ENCODE results near the gene PCA3.
A peak's percentile ranks its signal among the peaks of the same experiment; 100 is the strongest.

Gene PCA3

DNA sequence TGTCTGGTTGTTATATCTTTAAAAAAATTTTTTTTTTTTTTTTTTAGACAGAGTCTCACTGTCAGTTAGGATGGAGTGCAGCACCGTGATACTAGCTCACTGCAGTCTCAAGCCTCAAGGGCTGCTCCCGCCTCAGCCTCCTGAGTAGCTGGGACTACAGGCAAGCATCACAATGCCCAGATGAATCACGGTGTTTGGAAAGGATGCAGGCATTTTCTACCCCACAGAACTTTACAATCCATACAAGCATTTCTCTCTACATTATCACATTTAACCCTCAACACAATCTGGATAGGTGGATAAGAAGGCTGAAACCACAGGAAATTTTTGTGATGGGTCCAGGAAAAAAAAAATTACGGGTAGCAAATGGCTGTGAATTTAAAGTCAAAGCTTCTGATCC is 5.8 kb upstream of the PCA3 start:
- no peak for FAIRE-seq

DNA sequence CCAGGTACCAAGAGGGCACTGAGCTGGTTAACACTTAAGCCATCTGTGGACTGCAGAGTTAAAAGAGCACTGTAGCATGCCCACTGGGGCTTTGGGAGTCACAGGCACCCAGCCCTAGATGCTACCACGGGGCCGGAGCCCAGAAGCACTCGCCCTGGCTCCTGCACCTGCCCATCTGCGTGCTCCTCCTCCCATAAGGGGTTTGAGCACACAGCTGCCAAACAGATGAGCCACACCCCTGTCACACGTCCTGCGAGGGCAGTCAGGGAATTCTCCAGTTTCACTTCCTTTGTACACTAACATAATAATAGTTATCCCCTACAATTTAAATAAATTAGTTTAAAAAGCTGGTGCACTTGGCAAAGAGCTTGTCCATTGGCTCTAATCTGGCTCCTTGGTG is 4.5 kb upstream of the PCA3 start:
- no peak for FAIRE-seq

- FAIRE-seq: peak; percentile 98
Measured at GRCh38 chr9:76761448-76761847, 2.8 kb upstream of the PCA3 start.

DNA sequence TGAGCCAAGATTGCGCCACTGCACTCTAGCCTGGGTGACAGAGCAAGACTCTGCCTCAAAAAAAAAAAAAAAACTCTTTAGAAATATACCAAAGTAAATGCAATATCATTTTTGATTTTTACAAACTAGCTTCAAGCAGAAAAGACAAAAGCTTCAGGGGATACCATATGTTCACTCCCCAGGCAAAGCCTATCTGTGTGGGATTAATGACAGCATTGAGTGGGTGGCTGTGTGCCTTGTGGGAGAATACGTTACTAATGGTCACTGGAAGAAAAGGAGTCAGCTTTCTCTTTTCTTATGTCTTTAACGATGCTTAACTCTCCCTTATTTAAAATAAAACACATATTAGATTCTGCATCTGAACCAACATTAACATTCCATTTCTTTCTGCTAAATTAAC is 1.9 kb downstream of the PCA3 start:
- FAIRE-seq: no peak

DNA sequence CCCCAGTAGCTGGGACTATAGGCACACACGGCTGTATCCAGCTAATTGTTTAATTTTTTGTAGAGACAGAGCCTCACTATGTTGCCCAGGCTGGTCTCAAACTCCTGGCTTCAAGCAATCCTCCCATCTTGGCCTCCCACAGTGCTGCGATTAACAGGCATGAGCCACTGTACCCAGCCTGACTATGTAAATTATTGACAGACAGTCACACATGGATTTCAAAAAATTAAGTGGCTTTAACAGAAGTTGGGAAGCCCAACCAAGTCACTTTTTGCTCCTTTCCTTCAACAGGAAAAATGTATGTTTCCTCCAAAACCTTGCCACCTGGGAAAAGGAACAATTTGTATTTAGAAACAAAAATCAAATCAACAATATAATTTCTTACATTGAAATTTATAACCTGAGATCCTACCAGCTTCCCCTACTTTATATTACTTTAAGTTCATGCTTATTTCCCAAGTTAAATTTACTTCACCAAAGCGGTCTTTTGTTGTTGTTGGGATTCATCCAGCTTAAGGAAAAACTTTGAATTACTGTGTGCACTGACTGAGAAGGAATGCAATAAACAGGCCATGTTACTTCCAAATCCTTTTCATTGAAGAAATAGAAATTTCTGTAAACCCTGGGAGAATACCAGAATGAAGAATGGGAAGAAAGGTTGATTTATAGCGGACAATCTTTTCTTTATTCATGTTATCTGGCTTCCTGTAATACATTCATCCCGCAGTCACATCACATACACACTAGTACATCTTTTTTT is 8.6 kb downstream of the PCA3 start:
- peak; percentile 99 for FAIRE-seq

GRCh38 chr9:76784881-76785280 is 20.6 kb downstream of the PCA3 start:
- no peak for FAIRE-seq

DNA sequence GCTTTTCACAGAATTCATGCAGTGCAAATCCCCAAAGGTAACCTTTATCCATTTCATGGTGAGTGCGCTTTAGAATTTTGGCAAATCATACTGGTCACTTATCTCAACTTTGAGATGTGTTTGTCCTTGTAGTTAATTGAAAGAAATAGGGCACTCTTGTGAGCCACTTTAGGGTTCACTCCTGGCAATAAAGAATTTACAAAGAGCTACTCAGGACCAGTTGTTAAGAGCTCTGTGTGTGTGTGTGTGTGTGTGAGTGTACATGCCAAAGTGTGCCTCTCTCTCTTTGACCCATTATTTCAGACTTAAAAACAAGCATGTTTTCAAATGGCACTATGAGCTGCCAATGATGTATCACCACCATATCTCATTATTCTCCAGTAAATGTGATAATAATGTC is 21.3 kb downstream of the PCA3 start:
- no peak for FAIRE-seq

GRCh38 chr9:76787677-76788076 is 23.4 kb downstream of the PCA3 start:
- FAIRE-seq: no peak

GRCh38 chr9:76789840-76790239 is 25.6 kb downstream of the PCA3 start:
- FAIRE-seq: no peak

- FAIRE-seq: no peak
Measured at GRCh38 chr9:76793784-76794431, 29.7 kb downstream of the PCA3 start.

DNA sequence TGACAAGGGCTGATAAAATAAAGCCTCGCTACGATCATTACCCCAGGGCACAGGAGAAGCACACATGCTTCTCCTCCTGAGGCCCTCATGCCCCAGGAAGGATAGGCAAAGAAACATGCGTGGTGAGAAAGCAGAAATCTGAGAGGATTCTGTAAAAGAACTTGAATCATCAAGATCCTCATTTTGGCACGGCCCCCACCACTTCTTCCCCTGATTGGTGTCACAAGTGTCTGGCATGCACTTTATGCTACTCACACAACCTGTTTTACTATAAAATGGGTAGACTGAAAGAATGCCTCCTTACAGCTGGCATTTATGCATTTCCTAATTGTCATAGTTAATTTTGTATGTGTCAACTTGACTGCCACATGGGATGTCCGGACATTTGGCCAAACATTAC is 32.1 kb downstream of the PCA3 start:
- FAIRE-seq: no peak

DNA sequence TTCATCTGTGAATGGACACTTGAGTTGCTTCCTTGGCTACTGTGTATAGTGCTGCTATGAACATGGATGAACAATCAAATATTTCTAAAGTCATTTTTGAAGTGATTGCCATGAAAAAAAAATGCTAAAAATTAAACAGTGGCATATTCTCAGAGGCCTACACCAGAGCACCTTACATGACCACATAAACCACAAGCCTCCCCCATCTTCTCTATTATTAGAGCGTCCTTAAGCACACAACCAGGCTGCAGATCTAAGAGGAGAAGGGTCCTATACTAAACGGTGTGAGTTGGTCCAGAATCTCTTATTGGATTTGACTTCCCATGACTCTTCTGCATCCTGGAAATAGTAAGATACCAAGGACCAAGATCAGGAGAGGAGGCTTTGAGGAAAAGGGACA is 34.3 kb downstream of the PCA3 start:
- no peak for FAIRE-seq

DNA sequence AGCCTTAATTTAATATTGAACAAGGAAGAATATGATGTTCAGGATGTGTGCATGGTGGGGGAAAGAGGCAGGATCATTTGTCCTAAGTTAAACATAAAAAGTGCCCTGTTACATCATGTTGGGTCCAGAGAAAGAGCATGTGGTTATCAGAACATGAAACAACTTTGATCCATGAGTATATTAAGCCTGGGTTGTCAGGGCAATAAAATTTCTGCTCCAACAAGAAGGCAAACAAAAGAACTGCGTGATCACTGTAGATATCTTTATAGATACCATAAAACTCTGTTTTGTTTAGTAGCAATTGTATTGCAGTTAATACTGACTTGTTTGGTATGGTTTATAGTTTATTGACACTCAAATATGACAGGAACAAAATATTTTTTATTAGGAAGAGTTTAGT is 35.2 kb downstream of the PCA3 start:
- no peak for FAIRE-seq

DNA sequence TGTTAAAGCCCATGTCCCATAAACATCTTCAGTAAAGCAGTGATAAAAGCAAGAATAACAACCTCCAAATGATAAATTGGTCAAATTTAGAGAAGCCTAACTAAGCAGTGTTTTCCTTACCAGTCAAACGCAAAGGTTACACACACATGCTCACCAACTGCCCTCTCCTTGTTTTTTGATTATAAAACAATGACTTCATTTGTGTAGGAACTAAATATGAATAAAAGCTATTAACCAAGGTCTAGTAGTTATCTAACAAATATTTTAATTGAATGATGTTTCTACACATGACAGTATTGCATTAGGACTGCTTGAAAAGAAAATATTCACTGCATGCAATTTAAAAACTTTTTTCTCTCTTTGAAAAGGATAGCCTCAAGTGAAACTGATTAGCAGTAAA is 36.7 kb downstream of the PCA3 start:
- FAIRE-seq: peak; percentile 30

GRCh38 chr9:76803083-76803482 is 38.8 kb downstream of the PCA3 start:
- no peak for FAIRE-seq

GRCh38 chr9:76803762-76804161 is 39.5 kb downstream of the PCA3 start:
- FAIRE-seq: no peak

- FAIRE-seq: no peak
Measured at GRCh38 chr9:76808636-76809035, 44.4 kb downstream of the PCA3 start.

DNA sequence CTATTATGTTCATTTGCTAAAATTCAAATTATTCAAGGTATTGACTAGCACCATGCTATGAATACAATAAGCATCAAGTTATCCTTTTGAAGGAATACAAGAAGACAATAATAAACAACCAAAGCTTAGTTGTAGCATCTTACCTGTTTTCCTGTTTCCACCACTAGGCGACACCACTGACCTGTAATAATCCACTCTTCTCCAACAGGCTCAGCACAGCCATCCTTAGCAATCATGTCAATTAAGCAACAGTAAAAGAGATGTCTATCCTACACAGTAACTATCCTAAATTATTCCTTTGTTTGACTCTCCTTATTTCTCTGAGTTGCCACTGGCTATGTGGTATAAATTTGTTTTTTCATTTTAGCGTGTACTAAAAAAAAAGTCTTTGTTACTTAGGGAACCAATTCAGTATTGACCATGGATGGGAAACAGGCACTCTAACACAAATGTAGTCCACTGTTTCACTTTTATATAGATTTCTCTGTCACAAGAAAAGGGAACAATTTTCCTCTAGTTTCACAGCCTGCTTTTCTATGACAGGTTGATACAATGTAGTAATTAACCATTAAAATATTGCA is 46.2 kb downstream of the PCA3 start:
- peak; percentile 98 for FAIRE-seq

GRCh38 chr9:76812591-76812990 is 48.4 kb downstream of the PCA3 start:
- no peak for FAIRE-seq

DNA sequence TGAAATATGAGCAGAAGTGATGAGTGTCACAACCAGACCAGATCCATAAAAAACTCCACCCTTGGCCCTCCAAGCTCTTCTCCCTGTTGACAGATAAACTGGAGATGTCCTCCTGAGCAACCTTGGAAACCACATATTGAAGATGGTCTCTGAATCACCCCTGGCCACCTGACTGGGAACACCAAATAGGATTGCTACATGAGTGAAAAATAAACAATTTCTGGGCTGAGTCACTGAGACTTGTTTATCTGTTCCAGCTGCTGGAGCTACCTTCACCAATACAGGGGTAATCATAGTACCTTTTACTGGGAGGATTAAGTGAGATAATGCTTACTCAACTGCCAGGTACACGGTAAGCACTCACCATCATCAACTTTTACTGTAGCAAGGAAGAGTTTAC is 53.3 kb downstream of the PCA3 start:
- FAIRE-seq: no peak

DNA sequence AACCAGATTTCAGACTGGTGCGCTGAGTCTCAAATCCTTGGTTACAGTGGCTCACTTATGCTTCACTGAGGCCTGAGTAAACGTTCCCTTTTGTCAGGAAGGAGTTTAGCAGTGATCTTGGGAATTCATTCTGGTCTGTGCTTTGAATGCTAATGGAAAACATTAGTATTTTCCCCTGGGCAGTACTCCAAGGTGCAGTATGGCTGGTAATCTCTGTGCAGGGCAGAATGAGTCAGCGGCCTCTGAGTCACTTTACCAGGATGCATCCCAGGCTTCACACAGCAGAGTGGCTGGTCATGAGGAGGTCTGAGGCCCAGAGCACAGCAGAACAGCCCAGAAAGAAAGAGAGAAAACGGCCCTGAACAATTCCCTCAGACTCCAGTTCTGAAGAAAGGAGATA is 54.0 kb downstream of the PCA3 start:
- FAIRE-seq: peak; percentile 99

DNA sequence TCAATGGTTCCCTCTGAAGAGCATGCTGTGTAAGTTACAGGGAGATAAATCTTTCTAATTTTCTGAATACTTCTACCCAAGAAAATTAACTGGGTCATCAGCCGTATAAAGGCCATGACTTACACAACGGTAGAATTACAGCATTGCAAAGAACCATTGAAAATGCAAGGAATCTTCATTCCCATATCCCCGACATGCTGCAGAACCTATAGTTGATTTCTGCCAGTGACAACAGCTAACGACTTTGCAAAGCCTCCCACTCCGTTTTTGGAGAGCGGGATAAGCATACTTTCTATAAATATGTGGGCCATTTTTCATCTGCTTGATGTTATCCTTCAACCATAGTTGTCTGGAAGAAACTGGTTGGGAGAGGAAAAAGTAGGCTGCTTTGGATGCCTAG is 56.2 kb downstream of the PCA3 start:
- no peak for FAIRE-seq

DNA sequence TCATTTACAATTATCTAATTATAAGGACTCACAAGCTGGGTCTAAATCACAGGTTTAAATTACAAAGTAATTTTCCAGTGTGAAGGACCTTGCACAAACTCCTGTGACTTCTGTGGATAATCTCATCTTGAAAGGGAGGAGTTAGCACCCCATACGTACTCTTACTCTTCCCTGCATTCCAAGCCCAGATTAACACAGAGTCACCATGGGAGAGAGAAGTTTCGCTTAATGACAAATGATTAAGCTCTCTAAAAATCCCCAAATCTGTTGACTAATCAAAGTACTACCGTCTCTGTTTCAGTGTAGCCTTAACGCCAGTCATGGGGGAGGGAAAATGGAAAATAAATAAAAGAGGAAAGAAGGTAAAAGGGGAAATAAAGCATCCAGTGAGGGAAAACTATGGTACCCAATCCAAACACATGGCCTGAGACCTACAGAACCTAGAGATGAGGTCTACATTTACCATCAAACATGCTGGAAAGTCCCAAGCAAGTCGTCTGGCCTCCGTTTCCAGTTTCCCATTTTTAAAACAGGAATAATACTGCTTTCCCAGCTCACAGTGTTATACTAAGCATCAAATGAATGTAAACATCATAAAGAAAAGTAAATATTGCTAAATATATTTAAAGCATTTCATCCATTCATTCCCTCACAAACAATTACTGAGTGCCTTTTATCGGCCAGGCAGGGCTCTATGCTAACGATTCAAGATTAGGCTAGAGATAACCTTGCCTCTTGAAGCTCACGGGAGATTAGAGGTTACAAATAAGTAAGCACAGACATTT is 63.2 kb downstream of the PCA3 start:
- no peak for FAIRE-seq

- FAIRE-seq: no peak
Measured at GRCh38 chr9:76828447-76828846, 64.2 kb downstream of the PCA3 start.
